ENCODE data around the gene NXF2B.
"Not testable (repeated sequence)": the region's sequence is repeated elsewhere in the genome, so short reads cannot be mapped to it uniquely, and the experiment has no call there.

The NXF2B gene, protein sequence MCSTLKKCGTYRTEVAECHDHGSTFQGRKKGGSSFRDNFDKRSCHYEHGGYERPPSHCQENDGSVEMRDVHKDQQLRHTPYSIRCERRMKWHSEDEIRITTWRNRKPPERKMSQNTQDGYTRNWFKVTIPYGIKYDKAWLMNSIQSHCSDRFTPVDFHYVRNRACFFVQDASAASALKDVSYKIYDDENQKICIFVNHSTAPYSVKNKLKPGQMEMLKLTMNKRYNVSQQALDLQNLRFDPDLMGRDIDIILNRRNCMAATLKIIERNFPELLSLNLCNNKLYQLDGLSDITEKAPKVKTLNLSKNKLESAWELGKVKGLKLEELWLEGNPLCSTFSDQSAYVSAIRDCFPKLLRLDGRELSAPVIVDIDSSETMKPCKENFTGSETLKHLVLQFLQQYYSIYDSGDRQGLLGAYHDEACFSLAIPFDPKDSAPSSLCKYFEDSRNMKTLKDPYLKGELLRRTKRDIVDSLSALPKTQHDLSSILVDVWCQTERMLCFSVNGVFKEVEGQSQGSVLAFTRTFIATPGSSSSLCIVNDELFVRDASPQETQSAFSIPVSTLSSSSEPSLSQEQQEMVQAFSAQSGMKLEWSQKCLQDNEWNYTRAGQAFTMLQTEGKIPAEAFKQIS

DNA sequence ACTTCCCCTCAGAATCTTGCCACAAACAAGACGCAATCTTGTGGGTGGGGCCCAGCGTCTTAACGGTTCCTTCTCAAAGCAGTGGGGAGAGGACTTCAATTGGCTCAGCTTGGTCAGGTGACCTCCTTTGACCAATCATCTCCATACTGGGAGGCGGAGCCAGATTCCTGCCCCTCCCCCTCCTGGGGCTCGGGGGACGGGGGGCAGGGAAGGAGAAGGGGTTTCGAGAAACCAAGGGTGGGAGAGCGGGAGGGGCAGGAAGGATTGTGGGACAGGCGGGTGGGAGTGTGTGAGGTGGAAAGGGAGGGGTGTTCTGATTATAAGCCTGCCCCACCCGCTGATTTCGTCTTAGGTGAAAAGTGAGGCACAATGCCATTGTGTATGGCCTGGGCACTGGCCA lies at the start of gene NXF2B:
Gene NXF2B (minus strand): TSS at position 101 of the 400 bp plus-strand sequence. CDS start 59,972 bp downstream, outside the sequence.
- DNase-seq (ENCODE audit: low spot score), result not testable (repeated sequence)

DNA sequence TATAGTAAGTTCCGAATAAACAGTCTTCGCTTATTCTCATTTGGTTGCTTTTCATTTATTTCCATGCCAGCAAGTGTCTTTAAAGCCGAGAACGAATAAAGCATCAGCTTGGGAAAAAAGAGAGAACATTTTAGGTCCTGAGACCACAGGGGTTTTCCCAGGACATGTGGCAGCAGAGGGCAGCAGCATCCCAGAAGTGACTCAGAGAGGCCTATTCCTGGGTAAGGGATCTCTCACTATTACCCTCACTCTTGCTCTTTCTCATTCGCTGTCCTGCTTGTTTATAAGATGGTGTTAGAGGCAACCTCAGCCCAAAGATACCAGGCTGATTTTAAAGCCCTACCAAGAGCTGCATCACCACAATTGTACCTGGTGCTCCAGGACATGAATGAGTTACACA lies 39.0 kb upstream of the NXF2B start:
- not testable (repeated sequence) for DNase-seq (ENCODE audit: low spot score)

DNA sequence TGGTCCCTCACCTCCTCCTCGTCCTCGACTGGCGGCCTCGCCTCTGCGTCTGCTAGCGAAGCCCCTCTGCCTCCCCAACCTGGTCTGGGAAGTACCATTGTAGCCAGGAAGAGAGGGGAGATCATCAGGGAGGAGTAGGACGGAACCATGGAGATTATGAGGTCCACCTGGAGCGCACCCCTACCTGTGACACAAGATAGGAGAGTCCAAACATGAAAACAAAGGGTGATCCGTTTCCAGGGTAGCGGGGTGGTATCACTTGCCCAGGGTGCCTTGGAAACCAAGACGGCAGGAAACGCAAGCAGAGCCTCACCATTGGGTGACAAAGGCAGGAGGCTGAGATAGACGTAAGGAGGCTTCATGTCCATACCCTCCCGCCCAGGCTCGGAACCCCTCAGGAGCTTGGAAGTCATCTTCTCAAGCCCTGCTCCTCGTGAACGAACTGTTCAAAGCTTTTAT lies 32.0 kb upstream of the NXF2B start, which contains the start of gene TCP11X2:
Gene TCP11X2 (minus strand): TSS at position 51 of the 459 bp plus-strand sequence.
- not testable (repeated sequence) for DNase-seq (ENCODE audit: low spot score)

DNA sequence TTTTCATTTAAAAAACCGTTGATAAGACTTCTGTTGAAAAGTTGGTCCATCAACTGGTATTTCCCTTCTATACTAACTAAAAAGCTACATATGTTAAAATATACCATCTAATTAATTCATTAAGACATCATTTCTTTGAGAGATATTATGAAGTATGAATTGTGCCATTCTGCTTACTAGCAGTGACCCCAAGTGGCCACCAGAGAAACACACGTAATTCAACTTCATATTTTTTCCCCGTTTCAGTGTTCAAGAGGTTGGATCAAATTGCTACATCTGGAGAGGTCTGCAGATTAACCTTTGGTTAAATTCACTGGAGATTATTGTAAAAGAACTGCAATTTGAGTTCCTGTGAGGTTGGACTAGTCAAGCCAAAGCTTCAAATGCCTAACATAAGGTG lies 30.4 kb upstream of the NXF2B start:
- not testable (repeated sequence) for DNase-seq (ENCODE audit: low spot score)

DNA sequence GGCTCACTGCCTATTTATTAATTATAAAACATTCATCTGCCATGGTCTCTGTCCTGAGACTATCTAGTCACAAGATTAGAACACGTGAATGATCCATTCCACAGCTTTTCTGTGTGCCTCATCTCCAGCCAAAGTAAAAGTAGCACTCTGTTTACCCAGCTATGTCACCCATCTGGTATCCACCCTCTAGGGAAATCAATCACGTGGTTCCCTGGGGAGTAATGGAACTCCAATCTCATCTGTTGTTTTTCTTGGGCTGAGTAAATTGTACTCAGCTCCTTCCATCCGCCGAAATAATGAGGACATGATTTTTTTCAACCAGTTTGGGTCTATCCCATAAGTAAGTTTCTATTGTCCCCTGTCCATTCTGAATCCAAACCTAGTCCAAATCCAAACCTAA lies 18.8 kb upstream of the NXF2B start:
- DNase-seq (ENCODE audit: low spot score), result not testable (repeated sequence)

DNA sequence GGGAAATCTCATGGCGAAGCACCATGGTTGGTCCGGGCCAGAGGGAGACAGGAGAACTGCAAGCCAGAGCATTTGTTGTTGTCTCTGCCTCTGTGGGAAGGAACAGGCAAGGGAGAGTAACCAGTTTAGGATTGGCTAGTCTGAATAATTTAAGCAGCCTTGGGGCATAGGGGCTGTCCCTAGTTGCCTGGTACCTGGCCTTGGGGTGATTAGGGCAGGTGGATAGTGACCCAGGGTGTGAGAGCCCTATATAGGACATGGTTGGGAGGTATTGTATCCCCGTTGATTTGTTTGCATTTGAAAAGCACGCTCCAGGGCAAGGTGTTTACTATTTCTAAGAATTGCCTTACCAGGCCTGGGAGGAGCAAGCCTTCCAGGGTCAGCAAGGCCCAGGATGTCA lies 25.3 kb downstream of the NXF2B start:
- DNase-seq (ENCODE audit: low spot score), result not testable (repeated sequence)

DNA sequence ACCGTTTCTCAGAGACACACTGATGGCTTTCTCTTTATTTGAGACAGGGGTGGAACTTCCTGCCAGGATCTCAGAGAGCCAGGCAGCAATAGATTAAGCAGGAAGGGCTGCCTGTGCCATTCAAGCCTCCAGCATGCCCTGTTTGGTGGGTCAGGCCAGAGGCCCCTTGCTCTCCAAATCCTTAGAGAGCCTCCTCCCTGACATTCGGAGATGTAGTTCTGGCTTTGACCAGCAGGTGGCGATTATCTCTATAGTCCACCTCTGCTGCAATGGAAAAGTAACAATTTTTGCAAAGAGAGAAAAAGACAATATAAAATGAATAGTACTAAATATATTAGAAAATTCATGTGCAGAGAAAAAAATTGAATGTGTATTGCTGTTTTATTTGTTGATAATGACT lies 93.9 kb downstream of the NXF2B start:
- DNase-seq (ENCODE audit: low spot score), result peak; percentile 20

DNA sequence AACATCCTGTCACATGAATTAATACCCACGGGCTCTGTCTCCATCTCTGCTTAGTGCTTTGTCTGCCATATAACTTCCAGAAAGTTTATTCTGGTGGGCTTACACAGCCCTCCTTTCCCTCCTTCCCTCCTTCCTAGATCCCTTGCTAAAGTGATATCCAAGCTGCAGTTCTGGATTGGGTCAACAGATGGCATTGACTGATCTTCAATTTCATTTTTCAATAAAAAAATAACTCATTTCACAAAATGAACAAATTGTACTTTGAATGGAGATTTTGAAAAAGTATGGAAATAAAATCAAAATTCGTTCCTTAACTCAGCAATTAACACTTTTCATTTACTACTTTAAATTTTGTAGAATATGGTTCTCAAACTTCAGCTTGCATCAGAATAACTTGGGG lies 97.9 kb downstream of the NXF2B start:
- DNase-seq (ENCODE audit: low spot score), result no peak

DNA sequence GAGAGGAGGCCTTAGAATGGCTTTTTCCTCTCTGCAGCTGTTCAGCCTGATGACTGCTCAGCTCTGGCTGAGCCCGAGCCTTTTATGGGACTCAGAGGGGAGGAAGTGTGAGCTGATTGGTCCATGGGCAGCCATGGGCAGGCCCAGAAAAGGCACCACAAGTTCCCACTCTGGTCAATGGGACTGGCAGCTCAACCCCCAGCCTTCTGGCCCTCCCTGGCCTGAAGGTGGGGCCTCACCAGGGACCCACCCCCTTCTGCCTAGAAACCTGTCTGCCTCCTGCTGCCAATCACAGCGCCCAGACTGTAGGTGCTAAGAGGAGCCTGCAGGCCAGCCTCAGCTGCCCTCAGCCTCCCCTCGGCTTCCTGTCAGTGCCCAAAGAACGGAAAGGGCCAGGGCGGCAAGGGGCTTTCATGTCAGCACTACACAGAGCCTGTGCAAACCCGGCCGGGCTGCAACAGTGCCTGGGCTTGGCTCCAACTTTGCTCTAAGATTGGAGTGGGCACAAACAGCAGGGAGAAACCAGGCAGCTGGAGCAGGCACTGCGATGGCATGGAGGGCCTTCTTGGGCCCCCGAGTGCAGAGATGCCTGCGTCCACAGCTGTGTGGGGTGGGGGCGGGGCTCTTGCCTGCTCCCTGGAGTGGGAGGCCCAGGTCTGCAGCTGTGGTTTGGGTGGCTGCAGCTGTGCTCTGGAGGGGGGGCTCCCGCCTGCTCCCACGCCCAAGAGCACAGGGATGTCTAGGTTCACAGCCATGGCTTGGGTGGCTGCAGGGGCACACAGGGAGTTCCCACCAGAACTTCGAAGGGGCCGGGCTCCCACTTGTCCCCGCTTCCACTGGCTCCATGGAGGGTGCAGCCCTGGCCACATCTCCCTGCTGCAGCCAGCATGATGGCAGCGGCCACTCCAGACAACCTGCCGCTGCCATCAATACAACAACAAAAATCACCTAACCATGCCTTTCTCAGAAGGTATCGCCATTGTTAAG lies 100.2 kb downstream of the NXF2B start:
- DNase-seq (ENCODE audit: low spot score), result no peak

DNA sequence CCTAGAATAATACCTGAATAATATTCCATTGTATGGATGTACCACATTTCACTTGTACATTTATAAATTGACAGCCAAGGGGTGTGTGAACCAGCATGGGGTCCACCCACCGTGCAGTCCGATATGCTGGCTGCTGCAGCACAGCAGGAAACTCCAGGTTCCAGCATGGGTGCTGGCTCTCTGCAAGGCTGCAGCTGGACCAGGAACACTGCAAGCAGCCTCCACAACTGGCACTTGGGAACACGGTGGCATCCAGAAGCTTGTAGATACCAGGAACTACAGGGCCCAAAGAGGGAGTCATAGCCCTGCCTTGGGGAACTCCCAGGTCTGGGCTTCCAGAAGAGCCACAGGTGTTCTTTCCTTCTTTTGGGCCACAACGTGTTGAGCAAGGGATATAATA lies 101.6 kb downstream of the NXF2B start:
- no peak for DNase-seq (ENCODE audit: low spot score)

All from AG20443 (cell line).